Renal cortex interstitium (tissue), 11 donors: ENCODE measurements around the gene FGF1. TPM values are rescaled to one million over a fixed set of nuclear protein-coding genes. Genes with fewer than 3 reads are reported as not detected.

Source experiments
- DNase-seq, 11 donors: peaks; one replicate each; pipeline ENCODE4 v3.0.0-alpha.2; 2013; ENCODE audit warnings: low read depth in 9 of 11, low spot score in 4 of 11; ENCODE audit errors: extremely low read depth in 1 of 11
- polyA plus RNA-seq, 3 donors: library from polyadenylated mRNA; unstranded; fragments of 120-200 nt; gene quantifications; one replicate each; pipeline ENCODE4 v1.2.1, GENCODE V29; 2013; ENCODE audit not compliant: insufficient read length in 3 of 3

The FGF1 gene
- polyA plus RNA-seq, 3 donors = 16.4 to 17.5 (median 17.3) TPM

DNA sequence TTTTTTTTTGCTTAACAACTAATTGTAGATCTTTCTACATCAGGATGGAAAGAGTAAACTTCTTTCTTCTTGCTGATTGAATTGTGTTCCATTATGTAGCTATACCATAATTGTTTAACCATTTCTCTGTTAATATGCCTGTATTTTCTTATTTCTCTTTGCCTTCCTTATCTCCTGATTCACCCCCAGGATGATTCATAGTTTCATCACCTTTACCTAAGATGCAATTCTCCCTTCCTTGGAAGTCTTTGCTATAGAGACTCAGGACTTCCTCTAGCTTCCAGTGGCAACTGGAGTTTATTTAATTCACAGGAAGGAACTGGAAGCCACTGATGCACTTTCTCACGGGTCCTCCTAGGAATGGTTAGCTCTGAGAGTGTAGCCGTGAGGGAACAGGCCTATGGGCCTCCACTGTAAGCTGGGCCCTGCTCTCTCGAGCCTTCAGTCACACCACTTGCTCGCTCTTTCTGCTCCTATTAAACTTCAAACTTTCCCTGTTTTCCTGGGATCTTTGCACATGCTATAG is 83.1 kb downstream of the FGF1 start:
- no peak for DNase-seq

DNA sequence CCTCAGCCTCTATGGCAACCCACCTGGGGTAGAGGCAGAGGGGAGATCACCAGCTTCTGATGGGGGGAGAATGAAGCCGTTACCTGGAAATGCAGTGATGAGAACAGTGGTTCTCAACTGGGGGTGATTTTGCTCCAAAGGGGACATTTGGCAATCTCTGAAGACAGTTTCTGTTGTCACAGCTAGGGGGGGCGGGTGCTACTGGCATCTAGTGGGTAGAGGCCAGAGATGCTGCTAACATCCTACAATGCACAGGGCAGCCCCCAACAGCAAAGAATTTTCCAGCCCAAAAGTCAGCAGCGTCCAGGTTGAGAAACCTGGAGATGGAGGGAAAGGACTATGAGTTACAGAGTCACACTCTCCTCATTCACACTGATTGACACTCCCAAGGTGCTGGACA is 84.5 kb downstream of the FGF1 start:
- DNase-seq = no peak

DNA sequence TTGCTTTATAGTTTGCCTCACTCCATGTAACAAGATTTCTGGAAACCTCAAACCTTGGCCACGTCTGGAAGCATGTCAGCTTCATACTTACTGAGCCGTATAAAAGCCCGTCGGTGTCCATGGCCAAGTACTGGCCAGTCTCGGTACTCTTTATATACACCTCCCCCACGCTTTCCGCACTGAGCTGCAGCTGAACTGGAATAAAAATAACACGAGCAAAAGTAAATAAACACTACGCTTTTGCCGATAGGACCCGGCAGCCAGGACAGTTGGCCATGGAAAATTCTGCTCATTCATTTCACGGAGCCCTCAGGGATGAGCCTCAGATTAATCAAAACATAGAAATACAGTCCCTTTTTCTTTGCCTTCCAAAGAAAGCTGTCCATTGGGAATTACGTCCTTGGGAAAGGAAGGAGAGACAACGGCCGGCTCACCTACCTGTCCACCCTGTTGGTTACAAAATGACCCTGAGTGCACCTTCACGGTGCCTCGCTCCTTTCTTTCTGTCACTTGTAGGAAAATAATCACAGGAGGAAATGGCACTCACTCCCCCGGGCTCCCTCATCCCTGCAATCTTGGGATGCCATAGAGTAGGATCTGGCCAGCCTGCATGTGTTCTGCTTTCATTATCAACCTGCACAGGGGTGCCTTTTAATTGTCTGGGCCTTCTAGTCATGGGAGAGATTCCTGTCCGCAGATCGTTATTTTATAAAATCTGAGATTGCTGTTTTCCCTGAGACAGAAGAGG is 85.1 kb downstream of the FGF1 start:
- peak in 9 of 11 donors; percentile 38 to 75 (median 57) for DNase-seq

DNA sequence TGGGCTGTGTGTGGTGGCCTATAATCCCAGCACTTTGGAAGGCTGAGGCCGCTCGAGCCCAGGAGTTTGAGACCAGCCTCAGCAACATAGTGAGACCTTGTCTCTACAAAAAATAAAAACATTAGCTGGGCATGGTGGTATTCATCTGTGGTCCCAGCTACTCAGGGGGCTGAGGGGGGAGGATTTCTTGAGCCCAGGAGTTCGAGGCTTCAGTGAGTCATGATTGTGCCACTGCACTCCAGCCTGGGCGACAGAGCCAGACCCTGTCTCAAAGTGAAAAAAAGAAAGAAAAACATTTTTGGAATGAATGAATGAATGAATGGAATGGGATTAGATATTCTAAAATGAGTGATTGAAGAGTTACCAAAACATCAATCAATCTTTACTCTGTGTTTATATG is 85.8 kb downstream of the FGF1 start:
- no peak for DNase-seq

DNA sequence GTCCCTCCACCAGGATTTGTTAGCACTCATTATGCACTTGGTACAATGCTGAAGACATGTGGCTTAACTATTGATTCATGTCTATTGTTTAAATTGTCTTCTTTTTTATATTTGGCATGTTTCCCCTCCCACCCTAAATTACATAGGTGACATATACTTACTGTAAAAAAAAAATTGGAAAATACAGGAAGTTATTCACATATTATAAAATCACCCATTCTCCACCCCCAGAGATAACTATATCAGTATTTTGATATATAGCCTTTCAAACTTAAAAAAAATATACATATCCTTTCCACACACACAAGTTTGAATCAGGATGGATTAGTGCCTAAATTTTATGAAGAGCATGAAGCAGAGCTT is 87.6 kb downstream of the FGF1 start:
- DNase-seq = no peak

DNA sequence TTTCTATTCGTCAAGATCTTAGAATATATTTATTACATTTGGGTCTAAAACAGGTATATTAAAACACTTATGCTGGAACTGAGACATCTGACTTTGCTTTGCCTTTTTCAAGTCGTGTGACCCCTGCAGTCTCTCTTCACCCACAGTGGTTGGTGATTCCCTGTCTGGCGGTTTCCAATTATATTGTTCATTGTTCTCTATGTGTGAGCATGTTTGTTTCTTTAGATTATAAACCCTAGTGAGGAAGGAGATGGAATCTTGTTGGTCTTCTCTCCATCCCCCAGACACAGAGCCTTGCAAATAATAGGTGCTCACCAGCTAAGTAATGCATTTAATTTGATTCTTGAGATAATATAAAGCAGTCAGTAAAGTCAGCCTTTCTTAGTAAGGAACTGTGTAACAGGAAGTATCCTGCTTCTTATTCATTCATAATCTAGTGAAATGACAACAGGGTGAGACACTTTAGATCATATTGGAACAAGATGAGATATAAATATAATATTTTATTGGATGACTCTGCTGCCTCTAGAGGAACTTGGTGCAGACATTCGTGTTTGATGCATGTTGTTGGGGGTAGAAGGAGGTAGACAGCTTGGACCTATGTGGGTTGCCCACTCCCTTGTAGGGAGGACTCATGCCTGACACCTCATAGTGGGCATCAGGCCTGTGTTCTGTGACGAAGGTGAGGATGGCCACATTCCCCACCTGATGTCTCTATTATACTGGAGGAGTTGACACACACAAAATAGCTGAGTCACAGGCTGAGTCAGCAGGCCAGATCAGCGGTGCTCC is 88.1 kb downstream of the FGF1 start:
- DNase-seq = no peak

DNA sequence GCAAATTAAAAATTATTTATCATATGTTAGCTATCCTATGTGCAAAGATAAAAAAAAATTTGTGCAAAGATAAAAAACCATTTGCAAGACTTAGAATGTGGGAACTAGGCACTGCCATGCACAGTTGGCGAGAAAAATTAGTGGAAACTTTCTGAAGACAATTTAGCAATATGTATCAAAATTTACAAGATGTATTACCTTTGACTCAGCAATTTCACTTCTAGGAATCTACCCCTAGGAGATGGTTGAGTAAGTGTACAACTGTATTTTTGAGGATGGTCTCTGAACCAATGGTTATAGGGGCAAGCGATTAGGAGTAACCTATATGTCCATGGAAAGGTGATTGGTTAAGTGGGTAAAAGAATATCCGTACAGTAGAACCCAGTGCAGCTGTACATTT is 88.9 kb downstream of the FGF1 start:
- DNase-seq = no peak

DNA sequence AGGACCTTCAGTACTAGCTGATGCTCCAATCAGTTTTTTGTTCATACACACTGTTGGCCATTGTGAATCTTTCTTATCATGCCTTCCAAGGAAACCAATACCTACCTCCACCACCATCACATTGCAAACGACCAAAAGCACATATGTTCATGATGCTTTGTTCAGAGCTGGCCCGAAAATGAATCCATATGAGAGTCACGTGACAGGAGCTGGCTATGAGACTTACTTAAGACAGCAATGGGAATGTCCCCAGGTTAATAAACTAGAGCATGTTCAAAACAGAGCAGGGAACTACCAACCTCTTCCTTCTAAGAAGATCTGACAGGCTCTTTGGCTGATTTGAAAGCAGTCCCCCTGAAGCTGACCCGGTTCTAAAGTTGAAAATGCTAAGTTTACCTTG is 93.5 kb downstream of the FGF1 start:
- no peak for DNase-seq

DNA sequence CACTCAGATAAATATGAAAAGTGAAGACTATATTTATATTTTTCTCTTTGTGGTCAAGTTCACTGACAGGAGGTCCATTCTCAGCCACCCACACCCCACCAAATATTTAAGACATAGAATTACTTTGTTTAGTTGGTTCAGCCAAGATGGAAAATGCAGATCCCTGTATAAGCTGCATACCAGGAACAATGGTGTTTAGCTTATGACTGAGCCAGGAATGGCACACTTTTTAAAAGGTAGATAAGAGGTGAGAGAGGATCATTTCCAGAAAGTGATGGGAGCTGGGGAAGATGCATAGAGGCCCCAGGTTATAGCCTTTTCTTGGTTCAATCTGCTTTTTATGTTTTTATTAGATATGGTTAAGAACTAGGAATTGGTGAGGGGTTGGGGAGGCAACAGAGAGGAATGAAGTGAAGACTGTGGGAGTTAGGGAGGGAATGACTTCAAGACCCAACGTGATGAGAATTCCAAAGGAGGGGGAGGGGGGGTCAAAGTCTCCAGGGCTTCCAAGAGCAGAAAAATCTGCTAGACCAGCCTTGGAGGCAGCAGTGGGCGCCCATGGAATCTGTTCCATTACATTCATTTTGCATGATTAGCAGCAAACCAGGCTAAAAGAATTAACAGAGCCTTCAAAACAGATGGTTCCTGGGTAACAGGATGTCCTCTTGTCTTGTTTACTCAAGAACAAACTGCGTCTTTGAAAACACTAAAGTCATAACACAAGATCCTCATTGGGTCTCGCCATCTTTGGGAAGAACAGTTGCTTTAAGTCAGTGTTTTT is 95.2 kb downstream of the FGF1 start:
- DNase-seq = peak in 1 of 11 donors; percentile 67

DNA sequence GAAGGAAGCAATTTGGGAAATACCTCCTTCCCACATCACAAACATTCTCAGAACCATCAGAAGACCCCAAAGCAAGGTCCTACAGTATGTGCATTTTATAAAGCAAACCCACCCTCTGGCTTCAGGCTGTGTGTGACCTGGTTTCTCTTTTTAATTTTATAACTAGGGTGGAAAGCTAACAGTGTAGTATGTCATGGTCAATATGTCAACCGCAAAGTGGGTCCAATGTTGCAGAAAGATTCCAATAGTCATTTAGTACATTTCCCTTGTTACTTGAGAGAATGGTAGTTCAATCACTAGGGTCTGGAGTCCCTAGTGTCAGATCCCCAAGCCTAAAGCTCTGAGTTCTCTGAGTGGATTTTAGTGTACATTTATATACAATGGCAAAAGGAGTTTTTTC is 96.2 kb downstream of the FGF1 start:
- no peak for DNase-seq

DNA sequence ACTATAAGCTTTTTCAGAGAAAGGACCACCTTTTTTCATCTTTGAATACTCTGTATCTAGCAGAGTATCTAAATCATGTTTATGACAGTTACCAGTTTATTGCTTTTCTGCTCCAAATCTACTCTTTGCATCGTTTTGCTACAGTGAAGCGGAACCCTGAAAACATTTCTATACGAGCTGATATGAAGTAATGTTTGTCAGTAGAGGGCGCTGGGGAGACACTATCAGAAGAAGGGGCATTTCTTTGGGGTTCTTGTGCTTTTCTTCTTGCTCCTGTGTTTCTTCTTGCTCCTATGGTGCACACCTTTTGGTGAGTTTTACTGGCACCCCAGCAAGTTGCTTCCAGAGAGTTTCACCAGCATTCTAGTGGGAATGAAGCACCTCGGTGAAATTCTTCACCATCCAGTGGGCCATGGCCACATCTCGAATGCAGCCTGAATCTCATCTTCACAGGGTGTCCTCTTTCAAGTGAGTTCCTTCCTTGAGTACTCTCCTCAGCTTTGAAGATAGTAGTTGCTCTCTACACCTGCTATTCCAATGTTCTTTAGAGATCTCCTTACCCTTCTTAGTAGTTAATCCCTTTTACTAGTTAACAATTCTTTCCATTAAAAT is 98.4 kb downstream of the FGF1 start:
- DNase-seq = no peak

DNA sequence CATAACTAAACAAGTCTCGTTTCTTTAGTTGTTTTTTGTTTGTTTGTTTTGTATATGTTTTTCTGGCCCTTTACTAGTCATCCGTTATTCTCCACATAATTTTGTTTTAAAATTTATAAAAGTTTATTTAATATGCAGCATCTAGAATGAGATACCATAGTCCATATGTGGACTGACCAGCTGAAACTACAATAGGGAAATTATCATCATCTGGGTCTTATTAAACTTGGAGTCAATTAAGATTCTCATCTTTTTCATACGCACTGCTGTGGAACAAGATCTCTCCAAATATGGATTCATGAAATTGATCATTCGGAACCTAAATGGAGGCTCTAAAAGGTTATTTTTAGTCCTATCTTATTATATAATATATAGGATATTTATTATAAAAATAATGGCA is 99.3 kb downstream of the FGF1 start:
- no peak for DNase-seq

DNA sequence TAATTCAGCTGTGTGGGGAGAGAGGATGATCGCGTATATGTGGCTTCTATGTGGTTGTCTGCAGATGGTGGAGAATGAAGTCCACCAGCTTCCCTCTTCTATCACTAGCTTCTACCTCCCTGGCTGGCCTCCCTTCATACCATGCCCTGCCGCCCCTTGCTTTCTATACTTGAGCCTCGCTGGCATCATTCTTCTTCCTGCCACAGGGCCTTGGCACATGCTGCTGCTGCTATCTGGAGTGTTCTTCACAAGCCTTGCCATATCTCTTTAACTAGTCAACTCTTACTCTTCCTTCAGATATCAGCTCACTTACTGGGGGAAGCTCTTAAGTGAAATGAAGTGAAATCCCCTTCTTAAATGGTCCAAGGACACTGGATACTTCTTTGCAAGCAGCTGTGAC is 100.4 kb downstream of the FGF1 start:
- DNase-seq = no peak

DNA sequence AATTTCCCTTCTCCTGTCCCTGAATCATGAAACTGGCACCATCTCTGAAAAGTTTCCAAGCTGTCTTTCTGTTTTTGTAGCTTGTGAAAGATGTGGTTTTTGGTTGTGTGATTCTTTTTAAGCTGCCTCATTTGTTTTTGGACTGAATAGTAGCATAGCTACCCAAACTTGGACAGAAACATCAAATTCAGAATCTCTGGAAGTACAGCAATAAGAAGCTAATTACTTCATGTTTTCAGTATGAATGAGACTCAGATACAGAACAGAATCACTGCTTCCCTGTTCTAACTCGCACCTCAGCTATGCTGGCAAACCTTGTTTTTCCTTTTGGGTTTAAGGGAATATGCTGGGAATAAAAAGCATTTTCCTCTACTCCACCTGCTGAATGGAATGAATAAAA is 101.0 kb downstream of the FGF1 start:
- DNase-seq = no peak

DNA sequence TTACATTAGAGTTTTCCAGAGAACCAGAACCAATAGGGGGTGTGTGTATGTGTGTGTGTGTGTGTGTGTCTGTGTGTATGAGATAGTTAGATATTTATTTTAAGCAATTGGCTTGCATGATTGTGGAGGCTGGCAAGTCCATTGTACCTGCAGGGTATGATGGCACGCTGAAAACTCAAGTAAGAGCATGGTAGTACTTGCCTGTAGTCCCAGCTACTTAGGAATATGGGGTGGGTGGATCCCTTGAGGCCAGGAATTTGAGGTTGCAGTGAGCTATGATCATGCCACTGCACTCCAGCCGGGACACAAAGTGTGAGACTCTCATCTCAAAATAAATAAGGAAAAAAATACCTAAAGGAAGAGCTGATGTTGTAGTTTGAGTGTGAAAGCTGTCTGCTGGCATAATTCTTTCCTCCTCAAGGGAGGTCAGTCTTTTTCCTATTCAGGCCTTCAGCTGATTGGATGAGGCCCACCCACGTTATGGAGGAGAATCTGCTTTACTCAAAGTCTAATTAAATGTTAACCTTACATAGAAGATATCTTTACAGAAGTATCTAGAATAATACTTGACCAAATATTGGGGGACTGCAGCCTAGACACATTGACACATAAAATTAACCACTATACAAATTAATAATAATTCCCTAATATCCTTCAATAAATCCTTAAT is 107.6 kb downstream of the FGF1 start:
- DNase-seq = no peak

DNA sequence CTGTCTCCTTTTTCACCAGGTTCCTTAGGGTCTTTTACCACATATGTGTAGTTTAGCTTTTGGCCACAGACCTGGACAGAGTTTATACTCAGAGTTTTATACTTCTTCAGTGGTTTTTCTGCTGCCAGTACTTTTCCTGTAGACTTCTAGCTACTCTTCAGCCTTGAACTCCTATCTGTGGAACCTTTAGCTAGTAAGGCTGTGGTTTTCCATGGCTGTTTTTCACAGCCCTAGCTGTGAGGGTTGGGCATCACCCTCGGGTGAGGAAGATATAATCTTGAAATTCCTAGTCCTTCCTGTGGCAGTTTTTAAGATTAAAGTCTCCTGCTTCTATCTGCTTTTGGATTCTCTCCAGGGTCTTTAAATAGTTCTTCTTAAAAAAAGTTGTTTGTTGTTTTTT is 109.1 kb downstream of the FGF1 start:
- no peak for DNase-seq

DNA sequence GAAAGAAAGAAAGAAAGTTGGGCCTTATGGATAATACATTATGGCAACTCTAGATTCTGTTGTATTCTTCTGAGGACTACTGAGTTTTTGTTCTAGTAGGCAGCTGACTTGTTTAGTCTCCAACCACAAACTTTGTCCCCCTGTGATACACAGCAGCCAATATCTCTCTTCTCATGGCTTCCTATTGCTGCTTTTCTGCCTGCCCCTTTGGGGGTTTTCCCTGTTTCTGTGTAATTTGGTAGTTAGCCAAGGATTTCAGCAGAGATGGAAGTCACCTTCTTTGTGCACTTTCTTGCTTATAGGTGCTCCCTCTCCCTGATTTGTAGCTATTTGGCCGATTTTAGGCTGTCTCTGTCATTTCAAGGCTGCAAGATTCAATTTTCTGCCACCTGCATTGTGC is 109.6 kb downstream of the FGF1 start:
- DNase-seq = no peak

DNA sequence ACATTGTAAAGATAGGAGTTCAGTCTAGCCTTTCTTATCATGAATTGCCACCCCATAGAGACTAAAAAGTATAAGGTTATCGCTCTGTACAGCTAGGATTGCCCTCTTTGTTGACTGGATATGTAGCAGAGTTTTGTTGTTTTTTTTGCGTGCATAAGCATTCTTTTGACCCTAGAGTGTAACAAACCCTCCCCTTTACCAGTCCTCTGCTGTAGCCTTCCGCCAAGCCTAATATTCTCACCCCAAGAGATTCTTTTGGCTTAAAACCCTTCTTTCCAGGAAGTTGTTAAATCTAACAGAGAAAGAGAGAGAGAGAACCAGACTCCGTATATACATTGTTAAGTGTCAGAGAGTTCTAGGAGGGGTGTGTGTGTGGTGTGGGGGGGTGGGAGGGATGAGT is 113.9 kb downstream of the FGF1 start:
- peak in 4 of 11 donors; percentile 35 to 46 (median 40) for DNase-seq

DNA sequence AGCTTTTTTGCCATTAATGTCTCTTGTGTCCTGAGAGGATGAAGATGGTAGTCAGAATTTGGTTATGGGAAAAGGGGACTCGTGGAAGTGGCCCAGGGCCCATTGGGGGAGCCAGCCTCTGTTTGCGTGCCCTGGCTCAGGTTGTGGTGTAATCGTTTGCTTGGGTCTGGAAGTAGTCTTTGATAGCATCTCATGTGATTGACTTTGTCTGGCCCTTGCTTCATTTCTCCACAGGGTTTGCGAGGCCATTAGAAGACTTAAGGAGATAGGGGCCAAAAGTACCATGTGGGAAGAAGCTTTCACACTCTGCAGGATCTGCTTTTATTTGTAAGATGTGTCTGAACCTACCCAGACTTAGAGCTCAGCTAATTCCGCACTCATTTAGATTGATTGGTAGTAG is 114.5 kb downstream of the FGF1 start:
- no peak for DNase-seq
